ENCODE measurements around the gene HK1.
A peak's percentile ranks its signal among the peaks of the same experiment; 100 is the strongest.
"Not testable (repeated sequence)": the region's sequence is repeated elsewhere in the genome, so short reads cannot be mapped to it uniquely, and the experiment has no call there.

The HK1 gene

DNA sequence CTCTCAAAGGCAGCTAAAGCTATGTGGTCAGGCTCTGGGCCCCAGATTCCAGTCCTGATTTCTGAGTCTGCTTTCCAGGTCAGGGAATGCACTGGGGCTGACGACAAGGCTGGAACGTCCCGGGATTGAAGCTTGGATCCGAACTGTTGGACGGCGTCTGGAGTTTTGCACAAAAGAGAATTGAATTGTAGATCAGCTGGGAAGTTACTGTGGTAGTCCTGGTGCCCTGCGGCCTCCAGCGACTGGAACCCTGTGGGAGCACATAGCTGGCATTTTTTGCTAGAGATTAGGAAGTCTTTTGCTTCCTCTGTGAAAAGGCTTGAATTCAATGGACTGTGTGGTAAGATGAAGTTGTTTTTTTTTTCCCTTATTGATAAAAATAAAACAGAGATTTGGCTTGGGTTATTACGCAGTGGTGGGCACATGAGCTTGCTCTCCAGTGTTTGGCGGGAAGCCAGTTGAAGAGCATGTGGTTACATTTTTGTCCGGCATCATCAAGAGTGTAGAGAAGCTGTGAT, at the start of gene HK1:
HK1 (plus strand) TSS at position 51 of the 518 bp plus-strand sequence.
- DNase-seq (ENCODE audit: low read depth in 2 of 2), result no peak

- DNase-seq (ENCODE audit: low read depth in 2 of 2), result no peak
These were observed 48.7 kb upstream of the HK1 start for GRCh38 chr10:69229616-69229916.

DNA sequence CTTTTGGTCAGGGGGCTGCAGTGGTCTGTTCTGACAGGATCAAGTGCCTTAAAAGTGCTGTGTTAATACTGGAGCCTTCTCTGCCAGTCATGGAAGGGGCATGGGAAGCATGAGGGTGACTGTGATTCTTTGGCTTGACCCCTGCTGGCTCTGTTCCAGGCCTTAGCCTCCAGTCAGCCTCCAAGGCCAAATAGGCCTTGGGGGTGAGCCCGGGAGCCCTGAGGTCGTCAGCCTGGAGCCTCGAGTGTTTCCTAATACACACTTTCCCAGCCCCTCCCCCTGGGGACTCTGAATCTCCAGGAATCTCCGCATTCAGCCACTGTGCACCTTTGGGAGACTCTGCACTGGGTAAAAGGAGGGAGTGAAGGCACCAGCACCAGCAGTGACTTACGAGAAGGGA, 48.2 kb upstream of the HK1 start:
- no peak for DNase-seq (ENCODE audit: low read depth in 2 of 2)

GRCh38 chr10:69232252-69232651, 46.0 kb upstream of the HK1 start:
- DNase-seq (ENCODE audit: low read depth in 2 of 2), result peak in 1 of 2 experiments; percentile 38

GRCh38 chr10:69232736-69233480, 45.4 kb upstream of the HK1 start:
- DNase-seq (ENCODE audit: low read depth in 2 of 2), result no peak

DNA sequence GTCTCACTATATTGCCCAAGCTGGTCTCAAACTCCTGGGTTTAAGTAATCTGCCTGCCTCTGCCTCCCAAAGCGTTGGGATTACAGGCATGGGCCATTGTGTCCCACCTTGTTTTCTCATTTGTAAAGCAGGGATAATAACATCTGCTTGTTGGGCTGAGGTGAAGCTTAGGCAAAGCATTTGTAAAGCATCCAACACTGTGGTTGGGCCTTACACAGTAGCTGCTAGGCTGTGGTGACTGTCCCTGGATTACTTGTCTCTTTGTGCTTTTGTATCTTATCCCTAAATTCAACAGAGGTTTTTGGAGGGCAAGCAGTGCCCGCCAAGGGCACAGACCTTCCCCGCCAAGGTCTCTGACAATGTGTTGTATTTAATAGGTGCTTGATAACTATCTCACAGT, 43.8 kb upstream of the HK1 start:
- DNase-seq (ENCODE audit: low read depth in 2 of 2), result no peak

GRCh38 chr10:69237528-69238159, 40.7 kb upstream of the HK1 start:
- DNase-seq (ENCODE audit: low read depth in 2 of 2), result peak; percentile 45 to 63

GRCh38 chr10:69239136-69239535, 39.2 kb upstream of the HK1 start:
- no peak for DNase-seq (ENCODE audit: low read depth in 2 of 2)

DNA sequence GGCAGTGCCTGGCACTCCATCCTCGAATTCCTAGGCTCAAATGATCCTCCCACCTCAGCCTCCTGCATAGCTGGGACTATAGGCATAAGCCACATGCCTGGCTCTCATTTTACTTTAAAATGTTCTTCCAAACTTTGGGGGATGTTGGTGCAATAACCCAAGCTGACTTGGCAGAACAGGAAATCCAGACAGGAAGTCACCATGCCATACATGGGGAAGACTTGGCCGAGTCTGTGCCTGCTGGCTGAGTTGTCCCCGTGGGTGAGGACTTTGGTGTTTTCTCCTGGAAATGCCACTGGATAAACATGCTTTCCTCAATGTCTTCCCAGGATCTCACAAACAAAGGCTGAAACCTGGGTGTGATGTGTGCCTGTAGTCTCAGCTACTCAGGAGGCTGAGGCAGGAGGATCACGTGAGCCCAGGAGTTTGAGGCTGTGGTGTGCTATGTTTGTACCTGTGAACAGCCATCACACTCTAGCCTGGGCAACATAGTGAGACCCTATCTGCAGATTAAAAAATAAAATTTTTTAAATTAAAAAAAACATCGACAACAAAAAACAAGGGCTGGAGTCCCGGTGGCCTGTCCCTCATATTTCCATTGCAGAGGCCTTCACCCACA, 38.4 kb upstream of the HK1 start:
- no peak for DNase-seq (ENCODE audit: low read depth in 2 of 2)

DNA sequence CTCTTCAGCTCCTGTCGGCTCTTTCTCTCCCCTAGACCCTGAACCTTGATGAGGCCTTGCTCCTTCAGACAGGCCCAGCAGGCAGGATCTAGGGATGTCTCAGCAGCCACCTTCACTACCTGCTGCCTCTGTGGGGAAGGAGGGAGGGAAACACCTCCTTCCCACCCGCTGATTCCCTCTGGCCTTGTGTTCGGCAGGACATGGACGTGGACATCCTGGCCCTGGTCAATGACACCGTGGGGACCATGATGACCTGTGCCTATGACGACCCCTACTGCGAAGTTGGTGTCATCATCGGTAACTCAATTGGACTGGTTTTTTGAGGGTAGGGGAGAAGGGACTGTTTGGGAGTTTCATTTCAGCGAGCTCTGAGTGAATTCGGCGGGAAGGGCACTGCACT, 37.8 kb upstream of the HK1 start:
- no peak for DNase-seq (ENCODE audit: low read depth in 2 of 2)

DNA sequence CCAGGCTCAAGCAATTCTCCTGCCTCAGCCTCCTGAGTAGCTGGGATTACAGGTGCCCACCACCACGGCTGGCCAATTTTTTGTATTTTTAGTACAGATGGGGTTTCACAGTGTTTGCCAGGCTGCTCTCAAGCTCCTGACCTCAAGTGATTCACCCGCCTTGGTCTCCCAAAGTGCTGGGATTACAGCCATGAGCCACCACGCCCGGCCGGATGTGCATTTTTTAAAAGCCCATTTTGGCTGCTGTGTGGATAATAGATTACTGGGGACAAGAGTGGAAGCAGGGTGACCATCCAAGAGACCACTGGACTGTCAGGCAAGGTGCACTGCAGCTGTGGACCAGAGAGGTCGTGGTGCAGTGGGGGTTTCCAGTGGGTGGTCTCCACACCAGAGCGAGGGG, 36.7 kb upstream of the HK1 start:
- no peak for DNase-seq (ENCODE audit: low read depth in 2 of 2)

- DNase-seq (ENCODE audit: low read depth in 2 of 2), result no peak
These were observed 36.0 kb upstream of the HK1 start for GRCh38 chr10:69242040-69242851.

DNA sequence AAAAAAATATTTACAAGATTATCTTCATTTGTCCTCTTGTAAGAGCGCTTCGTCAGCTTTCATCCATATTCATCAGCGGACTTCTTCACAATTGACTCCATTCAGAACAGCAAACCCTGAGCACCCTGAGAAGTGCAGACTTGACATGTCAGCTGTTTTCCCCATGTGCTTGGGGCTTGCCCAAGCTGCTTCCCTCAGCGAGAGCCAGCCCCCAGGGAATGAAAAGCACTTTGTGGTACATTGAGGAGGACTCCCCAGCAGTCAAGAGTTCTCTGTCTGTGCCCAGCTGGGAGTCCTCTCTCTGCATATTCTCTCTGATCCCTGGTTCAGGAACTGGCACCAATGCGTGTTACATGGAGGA, 35.5 kb upstream of the HK1 start:
- no peak for DNase-seq (ENCODE audit: low read depth in 2 of 2)

DNA sequence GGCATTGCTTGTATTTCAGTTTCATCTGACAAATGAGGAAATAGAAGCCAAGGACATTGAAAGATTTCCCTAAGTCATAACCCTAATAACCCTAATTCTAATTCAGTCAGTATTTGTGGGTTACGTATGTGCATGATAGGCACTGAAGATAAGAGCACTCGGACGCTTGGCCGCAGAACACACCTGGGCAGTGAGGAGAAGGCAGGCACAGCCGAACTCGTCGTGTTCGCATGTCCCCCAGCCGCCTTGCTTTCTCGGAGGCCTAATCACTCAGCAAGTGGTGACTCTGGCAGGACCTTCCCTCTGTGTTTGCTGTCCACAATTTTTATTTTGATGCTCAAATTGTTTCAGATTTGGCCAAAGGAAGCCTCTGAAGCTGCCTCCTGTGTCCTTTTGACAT, 34.5 kb upstream of the HK1 start:
- DNase-seq (ENCODE audit: low read depth in 2 of 2), result no peak

GRCh38 chr10:69246036-69246435, 32.3 kb upstream of the HK1 start:
- DNase-seq (ENCODE audit: low read depth in 2 of 2), result no peak

DNA sequence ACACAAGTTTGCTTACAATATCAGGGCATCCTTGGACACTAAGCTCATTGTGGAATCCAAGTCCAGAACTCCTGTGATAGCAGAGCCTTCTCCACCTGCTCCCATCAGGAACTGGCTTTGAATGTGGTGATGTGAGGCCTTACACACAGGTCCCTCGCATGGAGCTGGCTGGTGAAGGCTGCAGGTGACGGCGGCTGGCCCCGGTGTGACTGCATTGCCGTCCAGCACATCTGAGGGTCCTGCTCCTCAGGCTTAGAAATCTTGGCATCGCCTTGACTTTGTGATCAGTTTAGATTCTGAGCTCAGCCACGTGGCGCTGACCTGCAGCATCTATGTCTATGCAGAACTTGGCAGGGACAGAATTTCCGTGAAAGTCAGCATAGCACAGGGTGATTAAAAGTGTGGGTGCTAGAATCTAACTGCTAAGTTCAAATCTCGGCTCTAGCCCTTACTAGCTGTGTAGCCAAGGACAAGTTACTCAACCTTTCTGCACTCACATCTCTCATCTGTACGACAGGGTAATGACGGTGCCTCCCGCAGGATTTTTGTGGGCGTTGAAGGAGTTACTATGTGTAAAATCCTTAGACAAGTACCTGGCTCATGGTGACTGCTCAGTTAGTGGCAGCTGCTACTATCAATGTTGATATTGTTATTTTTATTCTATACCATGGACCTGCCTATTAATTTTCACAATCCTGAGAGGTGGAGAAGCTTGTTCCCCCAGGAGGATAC, 31.5 kb upstream of the HK1 start:
- DNase-seq (ENCODE audit: low read depth in 2 of 2), result no peak

- no peak for DNase-seq (ENCODE audit: low read depth in 2 of 2)
These were observed 31.0 kb upstream of the HK1 start for GRCh38 chr10:69247313-69247710.

DNA sequence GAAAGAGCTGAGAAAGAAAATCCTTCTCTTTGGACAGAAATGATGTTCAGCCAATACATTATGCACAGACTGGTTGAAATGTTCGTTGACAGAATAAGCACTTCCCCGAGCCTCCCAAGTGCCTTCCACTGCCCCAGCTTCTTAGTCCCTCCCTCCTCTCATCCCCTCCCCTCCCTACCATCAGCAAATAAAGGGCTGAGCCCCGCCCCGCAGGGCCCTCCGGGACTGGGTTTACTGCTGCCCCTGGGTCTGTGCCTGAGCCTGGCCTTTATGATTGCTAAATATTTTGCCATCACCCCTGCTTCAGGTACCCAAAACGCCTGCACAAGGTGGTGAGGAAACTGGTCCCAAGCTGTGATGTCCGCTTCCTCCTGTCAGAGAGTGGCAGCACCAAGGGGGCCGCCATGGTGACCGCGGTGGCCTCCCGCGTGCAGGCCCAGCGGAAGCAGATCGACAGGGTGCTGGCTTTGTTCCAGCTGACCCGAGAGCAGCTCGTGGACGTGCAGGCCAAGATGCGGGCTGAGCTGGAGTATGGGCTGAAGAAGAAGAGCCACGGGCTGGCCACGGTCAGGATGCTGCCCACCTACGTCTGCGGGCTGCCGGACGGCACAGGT, 30.1 kb upstream of the HK1 start:
- DNase-seq (ENCODE audit: low read depth in 2 of 2), result no peak

DNA sequence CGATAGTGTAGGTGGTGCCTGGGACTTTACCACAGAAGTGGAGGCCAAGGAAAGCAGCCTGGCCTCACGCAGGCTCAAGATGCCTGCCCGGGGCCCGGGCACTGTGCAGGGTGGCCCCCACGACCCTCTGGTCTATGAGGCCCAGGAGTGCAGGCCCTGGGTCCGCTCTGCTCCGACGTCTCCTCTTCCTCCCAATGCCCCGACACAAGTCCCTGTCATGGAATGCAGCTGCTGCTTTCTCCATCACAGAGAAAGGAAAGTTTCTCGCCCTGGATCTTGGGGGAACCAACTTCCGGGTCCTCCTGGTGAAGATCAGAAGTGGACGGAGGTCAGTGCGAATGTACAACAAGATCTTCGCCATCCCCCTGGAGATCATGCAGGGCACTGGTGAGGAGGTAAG, 28.3 kb upstream of the HK1 start:
- no peak for DNase-seq (ENCODE audit: low read depth in 2 of 2)

DNA sequence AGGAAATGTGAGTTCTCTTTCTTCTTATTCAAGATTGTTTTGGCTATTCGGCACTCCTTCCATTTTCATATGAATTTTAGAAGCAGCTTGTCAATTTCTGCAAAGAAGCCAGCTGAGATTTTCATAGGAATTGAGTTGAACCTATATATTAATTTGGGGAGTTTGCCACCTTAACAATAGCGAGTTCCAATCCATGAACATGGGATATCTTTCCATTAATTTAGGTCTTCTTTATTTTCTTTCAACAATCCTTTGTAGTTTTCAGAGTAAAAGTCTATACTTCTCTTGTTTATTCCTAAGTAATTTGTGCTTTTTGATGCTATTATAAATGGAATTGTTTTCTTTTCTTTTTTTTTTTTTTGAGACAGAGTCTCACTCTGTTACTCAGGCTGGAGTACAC, 26.9 kb upstream of the HK1 start:
- DNase-seq (ENCODE audit: low read depth in 2 of 2), result not testable (repeated sequence)

DNA sequence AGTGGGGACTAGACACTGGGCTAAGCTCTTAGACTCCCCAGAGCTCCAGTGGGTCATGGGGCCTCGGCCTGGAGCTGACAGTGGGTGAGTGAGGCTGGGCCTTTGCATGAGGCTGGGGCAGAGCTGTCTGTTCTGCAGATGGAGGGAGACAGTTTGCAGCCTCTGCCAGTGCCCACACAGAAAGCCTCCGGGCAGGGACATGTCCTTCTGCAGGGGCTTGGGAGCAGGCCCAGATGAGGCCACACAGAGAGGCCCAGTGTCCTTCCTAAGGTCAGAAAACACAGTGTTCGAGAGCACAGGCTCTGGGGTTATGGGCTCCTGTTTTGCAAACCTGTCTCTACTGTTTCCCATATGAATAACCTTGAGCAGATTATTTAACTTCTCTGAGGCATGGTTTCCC, 25.1 kb upstream of the HK1 start:
- no peak for DNase-seq (ENCODE audit: low read depth in 2 of 2)

Measured in fibroblast of skin of left quadriceps (primary cell).